Measurements from ENCODE around the gene LNX1.

LNX1 gene

GRCh38 chr4:53571936-53572599 lies 19.2 kb downstream of the LNX1 start:
- TF ChIP-seq CTCF (IDR thresholded peaks at IDR 0.05; ENCODE audit: low read length, missing control alignments): no peak
- H3K4me3 ChIP-seq (replicated peaks; ENCODE audit: low read depth, low read length): no peak overlapping the region
- DNase-seq (ENCODE audit: low read depth): no peak

- no peak overlapping the region for H3K4me3 ChIP-seq (replicated peaks; ENCODE audit: low read depth, low read length)
- DNase-seq (ENCODE audit: low read depth): peak; percentile 62
- TF ChIP-seq CTCF (IDR thresholded peaks at IDR 0.05; ENCODE audit: low read length, missing control alignments): no peak
Measured at GRCh38 chr4:53563824-53564223, 27.5 kb downstream of the LNX1 start.

GRCh38 chr4:53562409-53562808 lies 28.9 kb downstream of the LNX1 start:
- TF ChIP-seq CTCF (IDR thresholded peaks at IDR 0.05; ENCODE audit: low read length, missing control alignments): no peak
- no peak overlapping the region for H3K4me3 ChIP-seq (replicated peaks; ENCODE audit: low read depth, low read length)
- DNase-seq (ENCODE audit: low read depth): no peak

GRCh38 chr4:53559021-53559620 lies 32.2 kb downstream of the LNX1 start:
- TF ChIP-seq CTCF (IDR thresholded peaks at IDR 0.05; ENCODE audit: low read length, missing control alignments): no peak
- DNase-seq (ENCODE audit: low read depth): peak; percentile 16
- H3K4me3 ChIP-seq (replicated peaks; ENCODE audit: low read depth, low read length): no peak overlapping the region

GRCh38 chr4:53558065-53558801 lies 33.1 kb downstream of the LNX1 start:
- DNase-seq (ENCODE audit: low read depth): peak; percentile 75
- TF ChIP-seq CTCF (IDR thresholded peaks at IDR 0.05; ENCODE audit: low read length, missing control alignments): no peak
- no peak overlapping the region for H3K4me3 ChIP-seq (replicated peaks; ENCODE audit: low read depth, low read length)

- TF ChIP-seq CTCF (IDR thresholded peaks at IDR 0.05; ENCODE audit: low read length, missing control alignments): no peak
- H3K4me3 ChIP-seq (replicated peaks; ENCODE audit: low read depth, low read length): no peak overlapping the region
- no peak for DNase-seq (ENCODE audit: low read depth)
Measured at GRCh38 chr4:53557669-53558064, 33.6 kb downstream of the LNX1 start.
